ENCODE data around the gene FKBP5. TPM values are rescaled to one million over a fixed set of nuclear protein-coding genes. Genes with fewer than 3 reads are reported as not detected.

The FKBP5 gene
- total RNA-seq, 2 donors from 2014 or later: 133 to 138 TPM

DNA sequence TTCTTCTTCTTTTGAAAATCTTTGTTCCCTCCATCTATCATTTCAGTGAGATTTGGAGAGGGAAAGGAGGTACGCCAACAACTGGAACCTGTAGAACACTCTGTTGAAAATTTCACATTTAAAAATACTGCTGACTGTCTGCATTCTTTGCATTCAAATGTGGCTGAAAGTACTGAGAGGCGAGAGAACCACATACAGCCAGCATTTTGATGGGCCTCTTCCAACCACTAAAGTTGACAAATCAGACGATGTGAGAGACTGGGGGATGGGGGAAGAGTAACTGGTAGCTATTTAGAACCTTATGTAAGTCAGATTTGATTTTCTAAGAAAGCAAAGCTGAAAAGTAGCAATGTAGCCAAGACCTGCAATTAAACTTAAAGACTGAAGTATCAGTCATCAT, 77.5 kb downstream of the FKBP5 start:
- no peak overlapping the region for H3K4me3 ChIP-seq
- ATAC-seq (no peak), DNase-seq (no peak)
- TF ChIP-seq, protein P1, sequence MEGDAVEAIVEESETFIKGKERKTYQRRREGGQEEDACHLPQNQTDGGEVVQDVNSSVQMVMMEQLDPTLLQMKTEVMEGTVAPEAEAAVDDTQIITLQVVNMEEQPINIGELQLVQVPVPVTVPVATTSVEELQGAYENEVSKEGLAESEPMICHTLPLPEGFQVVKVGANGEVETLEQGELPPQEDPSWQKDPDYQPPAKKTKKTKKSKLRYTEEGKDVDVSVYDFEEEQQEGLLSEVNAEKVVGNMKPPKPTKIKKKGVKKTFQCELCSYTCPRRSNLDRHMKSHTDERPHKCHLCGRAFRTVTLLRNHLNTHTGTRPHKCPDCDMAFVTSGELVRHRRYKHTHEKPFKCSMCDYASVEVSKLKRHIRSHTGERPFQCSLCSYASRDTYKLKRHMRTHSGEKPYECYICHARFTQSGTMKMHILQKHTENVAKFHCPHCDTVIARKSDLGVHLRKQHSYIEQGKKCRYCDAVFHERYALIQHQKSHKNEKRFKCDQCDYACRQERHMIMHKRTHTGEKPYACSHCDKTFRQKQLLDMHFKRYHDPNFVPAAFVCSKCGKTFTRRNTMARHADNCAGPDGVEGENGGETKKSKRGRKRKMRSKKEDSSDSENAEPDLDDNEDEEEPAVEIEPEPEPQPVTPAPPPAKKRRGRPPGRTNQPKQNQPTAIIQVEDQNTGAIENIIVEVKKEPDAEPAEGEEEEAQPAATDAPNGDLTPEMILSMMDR (IDR thresholded peaks at IDR 0.05): no peak
- TF ChIP-seq POLR2A (IDR thresholded peaks at IDR 0.05): no peak
- 77 to 78% methylated on average over 3 of the region's 3 CpGs for WGBS, 2 donors
- peaks cover 5% of the 10 kb centered on the region for H3K4me1 ChIP-seq
- intact Hi-C loops (cut with DNase I): no loop called here
- no peaks in the 10 kb centered on the region for H3K9me3 ChIP-seq
- H3K27ac ChIP-seq: no peak overlapping the region
- no peaks in the 10 kb centered on the region for H3K27me3 ChIP-seq
- peaks cover 0 to 14% of the 10 kb centered on the region in 2 donors for H3K36me3 ChIP-seq (replicated peaks in 1 of 2; ENCODE audit: insufficient read depth in 1 of 2, low read depth in 2 of 2)

DNA sequence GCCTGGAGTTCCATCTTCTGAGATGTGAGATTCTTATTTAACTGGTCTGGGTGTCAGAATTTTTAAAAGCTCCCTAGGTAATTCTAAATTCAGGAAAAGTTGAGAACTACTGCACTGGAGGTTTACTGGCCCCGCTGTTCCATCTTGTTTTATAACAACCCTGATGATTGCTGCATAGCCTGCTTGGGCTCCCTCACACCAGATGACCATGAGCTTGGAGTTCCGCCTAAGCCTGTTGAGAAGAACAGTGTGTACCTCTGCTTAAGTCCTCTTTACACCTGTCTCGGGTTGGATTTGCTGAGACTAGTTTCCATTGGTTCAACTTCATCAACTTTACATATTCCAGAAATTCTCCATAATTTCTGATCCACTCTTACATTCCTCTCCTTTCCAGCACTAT, 77.9 kb downstream of the FKBP5 start:
- TF ChIP-seq POLR2A (IDR thresholded peaks at IDR 0.05): no peak
- TF ChIP-seq, protein P1 (IDR thresholded peaks at IDR 0.05): no peak
- no peaks in the 10 kb centered on the region for H3K9me3 ChIP-seq
- H3K4me1 ChIP-seq: peaks cover 5% of the 10 kb centered on the region
- no peaks in the 10 kb centered on the region for H3K27me3 ChIP-seq
- WGBS, 2 donors: 92 to 98% methylated on average over 3 of the region's 3 CpGs
- no peak for ATAC-seq
- H3K27ac ChIP-seq: no peak overlapping the region
- intact Hi-C loops (cut with DNase I): no loop called here
- no peak overlapping the region for H3K4me3 ChIP-seq
- DNase-seq: peak in 1 of 4 donors; percentile 30
- peaks cover 0 to 14% of the 10 kb centered on the region in 2 donors for H3K36me3 ChIP-seq (replicated peaks in 1 of 2; ENCODE audit: insufficient read depth in 1 of 2, low read depth in 2 of 2)

DNA sequence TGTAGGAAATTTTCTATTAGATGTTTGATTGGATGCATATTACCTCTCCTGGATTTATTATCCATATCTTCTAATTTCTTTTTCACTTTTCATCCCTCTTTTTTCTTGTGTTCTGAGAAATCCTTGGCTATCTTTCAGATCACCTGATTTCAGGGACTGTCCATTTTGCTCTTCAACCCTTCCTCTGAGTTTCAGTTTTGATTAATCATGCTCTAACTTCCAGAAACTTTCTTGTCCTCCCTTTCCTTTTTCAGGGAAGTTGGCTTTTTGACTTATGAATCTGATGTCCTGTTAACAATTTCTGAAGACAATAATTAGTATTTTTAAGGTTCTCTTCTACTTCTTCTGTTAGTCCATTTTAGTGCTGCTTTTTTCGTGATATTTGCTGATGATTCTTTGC, 79.1 kb downstream of the FKBP5 start:
- TF ChIP-seq, protein P1 (IDR thresholded peaks at IDR 0.05): no peak
- TF ChIP-seq POLR2A (IDR thresholded peaks at IDR 0.05): no peak
- Histone ChIP-seq H3K27ac (no peak overlapping the region), H3K4me3 (no peak overlapping the region), H3K9me3 (no peaks in the 10 kb centered on the region), H3K4me1 (peaks cover 6% of the 10 kb centered on the region), H3K27me3 (no peaks in the 10 kb centered on the region), H3K36me3 (replicated peaks in 1 of 2; ENCODE audit: insufficient read depth in 1 of 2, low read depth in 2 of 2) (peaks cover 0 to 7% of the 10 kb centered on the region in 2 donors)
- intact Hi-C loops (cut with DNase I): no loop called here
- ATAC-seq (no peak), DNase-seq (no peak)
- 96 to 97% methylated on average over 1 of the region's 1 CpG for WGBS, 2 donors

DNA sequence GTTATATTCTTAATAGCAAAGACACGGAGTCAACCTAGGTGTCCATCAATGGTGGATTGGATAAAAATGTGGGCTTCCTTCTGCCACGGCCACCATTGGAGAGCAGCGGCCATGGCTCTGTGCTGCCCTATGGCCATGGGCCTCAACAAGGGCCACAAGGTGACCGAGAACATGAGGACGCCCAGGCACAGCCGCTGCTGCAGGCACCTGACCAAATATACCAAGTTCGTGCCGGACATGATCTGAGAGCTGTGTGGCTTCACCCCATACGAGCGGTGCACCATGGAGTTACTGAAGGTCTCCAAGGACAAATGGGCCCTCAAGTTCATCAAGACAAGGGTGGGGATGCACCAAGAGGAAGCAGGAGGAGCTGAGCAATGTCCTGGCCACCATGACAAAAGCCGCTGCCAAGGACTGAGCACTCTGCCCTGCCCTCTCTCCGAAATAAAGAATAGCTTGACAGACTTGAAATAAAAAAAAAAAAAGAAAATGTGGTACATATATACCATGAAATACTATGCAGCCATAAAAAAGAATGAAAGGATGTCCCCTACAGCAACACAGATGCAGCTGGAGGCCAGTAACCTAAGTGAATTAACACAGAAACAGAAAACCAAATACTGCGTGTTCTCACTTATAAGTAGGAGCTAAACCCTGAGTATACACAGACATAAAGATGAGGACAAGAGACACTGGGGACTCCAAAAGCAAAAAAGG, 81.0 kb downstream of the FKBP5 start:
- Histone ChIP-seq H3K36me3 (replicated peaks in 1 of 2; ENCODE audit: insufficient read depth in 1 of 2, low read depth in 2 of 2) (peaks cover 0 to 1% of the 10 kb centered on the region in 2 donors), H3K4me3 (no peak overlapping the region), H3K27ac (no peak overlapping the region), H3K27me3 (no peaks in the 10 kb centered on the region), H3K9me3 (no peaks in the 10 kb centered on the region), H3K4me1 (peaks cover 20% of the 10 kb centered on the region)
- DNase-seq (no peak), ATAC-seq (no peak)
- 82 to 94% methylated on average over 7 to 13 of the region's 13 CpGs for WGBS, 2 donors
- TF ChIP-seq POLR2A (IDR thresholded peaks at IDR 0.05): no peak
- TF ChIP-seq, protein P1 (IDR thresholded peaks at IDR 0.05): no peak
- intact Hi-C loops (cut with DNase I): no loop called here

DNA sequence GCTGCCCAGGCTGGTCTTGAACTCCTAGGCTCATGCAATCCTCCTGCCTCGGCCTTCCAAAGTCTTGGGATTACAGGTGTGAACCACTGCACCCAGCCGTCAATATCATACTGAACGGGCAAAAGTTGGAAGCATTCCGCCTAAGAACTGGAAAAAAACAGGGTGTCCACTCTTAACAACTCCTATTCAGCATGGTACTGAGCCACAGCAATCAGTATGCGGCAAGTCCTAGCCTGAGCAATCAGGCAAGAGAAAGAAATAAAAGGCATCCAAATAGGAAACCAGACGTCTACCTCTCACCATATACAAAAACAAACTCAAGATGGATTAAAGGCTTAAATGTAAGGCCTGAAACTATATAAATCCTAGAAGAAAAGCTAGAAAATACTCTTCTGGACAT, 83.1 kb downstream of the FKBP5 start:
- 92 to 96% methylated on average over 6 of the region's 6 CpGs for WGBS, 2 donors
- Histone ChIP-seq H3K9me3 (no peaks in the 10 kb centered on the region), H3K4me3 (no peak overlapping the region), H3K4me1 (peaks cover 40% of the 10 kb centered on the region), H3K36me3 (replicated peaks in 1 of 2; ENCODE audit: insufficient read depth in 1 of 2, low read depth in 2 of 2) (no peaks in the 10 kb centered on the region), H3K27me3 (no peaks in the 10 kb centered on the region), H3K27ac (no peak overlapping the region)
- intact Hi-C loops (cut with DNase I): no loop called here
- ATAC-seq (no peak), DNase-seq (no peak)
- TF ChIP-seq POLR2A (IDR thresholded peaks at IDR 0.05): no peak
- TF ChIP-seq, protein P1 (IDR thresholded peaks at IDR 0.05): no peak
